Suprapubic skin (tissue), 4 donors: ENCODE measurements around the gene CASK. TPM values are rescaled to one million over a fixed set of nuclear protein-coding genes. Genes with fewer than 3 reads are reported as not detected.
"Not testable (repeated sequence)": the region's sequence is repeated elsewhere in the genome, so short reads cannot be mapped to it uniquely, and the experiment has no call there.

Source experiments
- DNase-seq, 2 donors: peaks; one replicate each; pipeline ENCODE4 v3.0.0-alpha.2; 2019; ENCODE audit warnings: low spot score in 2 of 2
- H3K27ac ChIP-seq: fragments of 200-600 bp; sonication (generic); one replicate; pipeline ENCODE4 v1.5.1; 2019
- H3K27me3 ChIP-seq: fragments of 200-600 bp; sonication (generic); one replicate; pipeline ENCODE4 v1.5.1; 2019
- H3K36me3 ChIP-seq: fragments of 200-600 bp; sonication (generic); one replicate; pipeline ENCODE4 v1.5.1; 2019
- H3K4me1 ChIP-seq: fragments of 200-600 bp; sonication (generic); one replicate; pipeline ENCODE4 v1.5.1; 2019
- H3K4me3 ChIP-seq: fragments of 200-600 bp; sonication (generic); one replicate; pipeline ENCODE4 v1.5.1; 2019; ENCODE audit warnings: mild to moderate bottlenecking
- H3K9me3 ChIP-seq: fragments of 200-600 bp; sonication (generic); one replicate; pipeline ENCODE4 v1.5.1; 2019
- CTCF ChIP-seq, 2 donors: fragments of 200-600 bp in 1 of 2; fragments of 450-650 bp in 1 of 2; sonication (generic) in 1 of 2; IDR thresholded peaks; one replicate each; pipeline ENCODE4 v1.5.1; 2016 to 2019; ENCODE audit warnings: antibody characterized with exemption in 2 of 2, mild to moderate bottlenecking in 1 of 2, moderate library complexity in 1 of 2
- EP300 ChIP-seq: sonication (generic); formaldehyde crosslinking; IDR thresholded peaks from one replicate; pipeline ENCODE4 v1.6.1; 2017; ENCODE audit warnings: antibody characterized with exemption
- POLR2A ChIP-seq, 2 donors: fragments of 450-650 bp; IDR thresholded peaks; one replicate each; pipeline ENCODE4 v1.6.1; 2017; ENCODE audit warnings: antibody characterized with exemption in 2 of 2, mild to moderate bottlenecking in 2 of 2, moderate library complexity in 2 of 2
- POLR2AphosphoS5 ChIP-seq, 3 donors: sonication (generic); formaldehyde crosslinking; IDR thresholded peaks; one replicate each; pipeline ENCODE4 v1.6.1; 2017; ENCODE audit warnings: antibody characterized with exemption in 3 of 3
- WGBS: methylation state at CpG from one replicate; pipeline ENCODE4 v1.1.5; 2018; 5-methylcytosine and 5-hydroxymethylcytosine counted together
- total RNA-seq, 4 donors: library from RNA; depleted of rRNA; stranded (reverse); fragments of >200 nt; gene quantifications; one replicate each; pipeline ENCODE4 v1.1.0, GENCODE V29; 2016

CASK gene
- total RNA-seq, 4 donors from 2014 or later = 19.4 to 28.6 (median 25.3) TPM

- Histone ChIP-seq H3K27ac (no peak overlapping the region), H3K9me3 (no peaks in the 10 kb centered on the region), H3K4me3 (no peak overlapping the region), H3K27me3 (no peaks in the 10 kb centered on the region), H3K4me1 (no peaks in the 10 kb centered on the region), H3K36me3 (peaks cover 20% of the 10 kb centered on the region)
- WGBS = 93% methylated on average over 2 of the region's 2 CpGs
- TF ChIP-seq POLR2A (IDR thresholded peaks at IDR 0.05) (no peak), POLR2AphosphoS5 (IDR thresholded peaks at IDR 0.05) (no peak), CTCF (IDR thresholded peaks at IDR 0.05) (no peak)
- DNase-seq = no peak
Observed at GRCh38 chrX:41661366-41662095, 261.8 kb downstream of the CASK start.

- Histone ChIP-seq H3K27me3 (no peaks in the 10 kb centered on the region), H3K4me3 (no peak overlapping the region), H3K27ac (no peak overlapping the region), H3K36me3 (peaks cover 20% of the 10 kb centered on the region), H3K4me1 (no peaks in the 10 kb centered on the region), H3K9me3 (no peaks in the 10 kb centered on the region)
- TF ChIP-seq POLR2AphosphoS5 (IDR thresholded peaks at IDR 0.05) (no peak), POLR2A (IDR thresholded peaks at IDR 0.05) (no peak), CTCF (IDR thresholded peaks at IDR 0.05) (no peak), EP300 (no peak)
- WGBS = 82% methylated on average over 4 of the region's 4 CpGs
- DNase-seq = no peak
Observed at GRCh38 chrX:41655631-41656030, 267.7 kb downstream of the CASK start.

GRCh38 chrX:41655101-41655500, 268.3 kb downstream of the CASK start:
- no peaks in the 10 kb centered on the region for H3K27me3 ChIP-seq
- no peaks in the 10 kb centered on the region for H3K4me1 ChIP-seq
- peaks cover 20% of the 10 kb centered on the region for H3K36me3 ChIP-seq
- H3K9me3 ChIP-seq = no peaks in the 10 kb centered on the region
- DNase-seq = no peak
- H3K27ac ChIP-seq = no peak overlapping the region
- no peak for TF ChIP-seq POLR2A (IDR thresholded peaks at IDR 0.05)
- TF ChIP-seq CTCF (IDR thresholded peaks at IDR 0.05) = no peak
- no peak for TF ChIP-seq EP300
- no peak for TF ChIP-seq POLR2AphosphoS5 (IDR thresholded peaks at IDR 0.05)
- no peak overlapping the region for H3K4me3 ChIP-seq
- 85% methylated on average over 4 of the region's 4 CpGs for WGBS

DNA sequence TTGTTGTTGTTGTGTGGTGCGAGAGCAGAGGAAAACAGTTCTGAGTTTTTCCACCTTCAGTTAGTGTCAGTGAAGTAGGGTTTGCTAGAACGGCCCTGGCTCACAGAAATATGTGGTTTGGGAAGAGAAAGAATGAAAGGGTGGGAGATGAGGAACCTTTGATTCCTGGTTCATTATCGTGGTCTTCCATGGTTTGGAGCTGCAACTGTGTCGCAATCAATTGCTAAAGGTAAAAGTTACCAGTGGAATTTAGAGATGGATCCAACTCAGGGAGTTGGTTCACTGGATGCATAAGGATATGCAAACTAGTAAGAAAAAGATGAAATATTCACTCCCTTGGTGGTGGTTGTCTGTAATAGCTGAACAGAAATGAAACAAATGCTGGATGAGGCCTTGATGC, 270.2 kb downstream of the CASK start:
- no peak overlapping the region for H3K4me3 ChIP-seq
- peaks cover 5% of the 10 kb centered on the region for H3K36me3 ChIP-seq
- no peaks in the 10 kb centered on the region for H3K27me3 ChIP-seq
- H3K4me1 ChIP-seq = no peaks in the 10 kb centered on the region
- H3K27ac ChIP-seq = no peak overlapping the region
- WGBS = 91% methylated on average over 4 of the region's 4 CpGs
- TF ChIP-seq EP300 (no peak), POLR2A (IDR thresholded peaks at IDR 0.05) (no peak), POLR2AphosphoS5 (IDR thresholded peaks at IDR 0.05) (no peak), CTCF (IDR thresholded peaks at IDR 0.05) (no peak)
- H3K9me3 ChIP-seq = no peaks in the 10 kb centered on the region
- DNase-seq = no peak

DNA sequence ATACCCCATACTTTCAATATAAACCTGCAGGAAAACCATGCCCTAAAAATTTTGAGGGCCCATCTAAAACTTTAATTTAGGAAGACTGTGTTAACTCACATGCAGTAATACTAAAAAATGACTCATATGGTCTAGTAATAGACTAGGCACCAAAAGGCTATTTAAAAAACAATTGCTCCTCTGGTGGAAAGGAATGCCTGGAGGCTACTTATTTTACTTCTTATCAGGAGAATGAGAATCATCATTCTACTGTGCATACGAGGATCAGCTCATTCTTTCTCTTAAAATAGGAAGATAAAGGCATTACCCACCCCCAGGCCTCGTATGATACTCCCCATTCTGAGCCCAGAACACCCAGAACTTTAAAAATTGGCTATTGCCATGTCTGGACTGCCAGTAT, 277.2 kb downstream of the CASK start:
- H3K27ac ChIP-seq, DNase-seq, H3K36me3 ChIP-seq, H3K4me1 ChIP-seq, H3K27me3 ChIP-seq, H3K9me3 ChIP-seq, H3K4me3 ChIP-seq: not testable (repeated sequence)
- WGBS = 53% methylated on average over 2 of the region's 2 CpGs

- WGBS = 36% methylated on average over 2 of the region's 2 CpGs
- Histone ChIP-seq H3K36me3 (no peaks in the 10 kb centered on the region), H3K27me3 (no peaks in the 10 kb centered on the region), H3K27ac (no peak overlapping the region), H3K4me1 (no peaks in the 10 kb centered on the region), H3K9me3 (no peaks in the 10 kb centered on the region), H3K4me3 (no peak overlapping the region)
- TF ChIP-seq CTCF (IDR thresholded peaks at IDR 0.05) (no peak), EP300 (no peak), POLR2AphosphoS5 (IDR thresholded peaks at IDR 0.05) (no peak), POLR2A (IDR thresholded peaks at IDR 0.05) (no peak)
- DNase-seq = no peak
Observed at GRCh38 chrX:41634284-41634683, 289.1 kb downstream of the CASK start.
